Effector CD8-positive, alpha-beta T cell (primary cell): ENCODE measurements around the gene FRY.

Experiments used
- DNase-seq: peaks from one replicate; lab custom pipeline; 2025; lab: John Stamatoyannopoulos, UW

The FRY gene

DNA sequence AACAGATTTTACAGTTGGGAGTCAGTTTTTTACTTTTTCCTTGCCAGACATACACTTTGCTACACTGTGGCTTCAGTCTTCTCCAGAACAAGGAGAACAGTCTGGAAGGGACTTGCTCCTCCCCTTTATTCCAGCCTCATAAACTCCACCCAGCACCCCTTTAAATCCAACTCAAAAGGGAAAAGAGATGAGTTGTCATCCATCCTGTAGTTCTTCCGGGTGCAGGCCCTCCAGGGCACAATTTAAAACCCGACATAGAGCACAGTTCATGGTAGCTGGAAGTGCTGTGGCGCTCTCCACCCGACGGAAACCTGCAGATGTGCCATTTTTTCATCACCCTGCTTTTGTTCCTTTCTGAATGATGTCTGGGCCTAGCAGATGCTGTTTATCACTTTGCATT lies 184.7 kb downstream of the FRY start:
- no peak for DNase-seq

- no peak for DNase-seq
Observed at GRCh38 chr13:32222046-32222676, 190.6 kb downstream of the FRY start.

GRCh38 chr13:32224916-32225315 lies 193.3 kb downstream of the FRY start:
- no peak for DNase-seq

DNA sequence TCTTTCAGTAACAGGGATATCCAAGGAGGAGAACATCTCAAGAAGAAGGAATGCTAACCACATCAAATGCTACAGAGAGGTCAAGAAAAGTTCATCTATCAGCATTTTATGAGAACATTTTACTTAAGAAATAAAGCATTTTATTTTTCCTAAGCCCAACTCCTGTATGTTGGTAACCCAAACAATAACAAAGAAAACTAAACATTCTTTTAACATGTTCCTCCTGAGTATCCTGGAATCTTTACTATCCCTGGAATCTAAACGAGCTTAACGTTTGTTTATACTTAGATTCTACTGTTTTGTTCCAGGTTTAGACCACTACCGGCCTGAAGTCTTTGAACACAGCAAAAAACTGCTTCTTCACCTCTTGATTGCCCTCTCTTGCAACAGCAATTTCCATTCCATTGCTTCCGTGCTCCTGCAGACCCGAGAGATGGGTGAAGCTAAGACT lies 193.9 kb downstream of the FRY start:
- DNase-seq, result no peak

GRCh38 chr13:32228330-32229041 lies 196.9 kb downstream of the FRY start:
- DNase-seq, result no peak

- DNase-seq, result no peak
Observed at GRCh38 chr13:32229443-32229842, 197.9 kb downstream of the FRY start.

DNA sequence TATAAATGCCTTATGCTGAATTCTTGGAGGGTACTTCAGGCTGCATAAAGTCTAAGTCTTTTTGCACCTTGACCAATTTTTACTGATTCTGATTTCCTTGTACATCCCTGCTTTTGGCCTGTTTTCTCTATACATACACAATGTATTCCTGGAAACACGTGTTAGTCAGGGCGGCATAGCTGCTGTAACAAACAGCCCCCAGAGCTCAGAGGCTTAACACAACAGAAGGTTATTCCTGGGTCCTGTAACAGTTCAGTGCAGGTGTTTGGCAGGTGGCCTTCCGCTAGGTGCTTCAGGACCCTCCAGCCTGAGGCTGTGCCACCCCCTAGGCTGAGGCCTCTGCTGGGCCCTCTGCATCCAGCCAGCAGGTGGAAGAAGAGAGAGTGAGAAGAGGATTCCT lies 200.7 kb downstream of the FRY start:
- no peak for DNase-seq

DNA sequence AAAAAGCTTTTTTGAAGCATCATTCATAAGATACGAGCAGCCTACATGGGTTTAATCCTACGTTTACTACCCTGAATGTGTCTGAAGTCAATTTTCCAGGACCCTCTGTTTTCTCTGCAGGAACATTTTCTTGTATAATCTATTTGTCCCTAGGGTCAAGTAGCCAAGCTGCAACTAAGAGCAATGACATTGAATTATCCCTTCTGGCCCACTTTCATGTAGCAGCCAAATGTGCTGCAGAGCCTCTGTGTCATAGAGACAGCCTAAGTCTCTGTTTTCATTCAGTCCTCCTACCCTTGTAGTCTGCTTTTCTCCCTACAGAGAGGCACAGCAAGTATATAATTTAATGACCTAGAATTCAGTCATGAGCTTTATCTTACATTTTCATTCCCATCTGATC lies 201.5 kb downstream of the FRY start:
- no peak for DNase-seq

DNA sequence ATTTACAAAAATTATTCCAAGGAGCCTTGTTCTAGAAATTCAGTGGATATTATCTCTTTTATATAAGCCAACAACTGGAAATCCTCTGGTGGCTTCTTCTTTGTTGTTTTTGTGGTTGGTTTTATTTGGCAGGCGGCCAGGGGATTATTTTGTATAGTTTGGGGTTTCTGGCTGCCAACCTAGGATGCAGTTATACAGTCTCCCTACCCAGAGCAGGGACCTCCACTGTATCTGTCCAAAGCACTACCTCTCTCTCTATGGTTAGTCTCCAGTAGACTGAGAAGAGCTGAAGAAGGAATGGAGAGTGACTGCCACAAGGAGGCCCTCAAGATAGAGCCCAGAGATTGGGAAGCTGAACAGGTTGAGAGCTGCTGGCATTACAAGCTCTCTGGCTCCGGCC lies 203.3 kb downstream of the FRY start:
- no peak for DNase-seq

- DNase-seq, result no peak
Observed at GRCh38 chr13:32237681-32238080, 206.1 kb downstream of the FRY start.

- no peak for DNase-seq
Observed at GRCh38 chr13:32243695-32244094, 212.1 kb downstream of the FRY start.

DNA sequence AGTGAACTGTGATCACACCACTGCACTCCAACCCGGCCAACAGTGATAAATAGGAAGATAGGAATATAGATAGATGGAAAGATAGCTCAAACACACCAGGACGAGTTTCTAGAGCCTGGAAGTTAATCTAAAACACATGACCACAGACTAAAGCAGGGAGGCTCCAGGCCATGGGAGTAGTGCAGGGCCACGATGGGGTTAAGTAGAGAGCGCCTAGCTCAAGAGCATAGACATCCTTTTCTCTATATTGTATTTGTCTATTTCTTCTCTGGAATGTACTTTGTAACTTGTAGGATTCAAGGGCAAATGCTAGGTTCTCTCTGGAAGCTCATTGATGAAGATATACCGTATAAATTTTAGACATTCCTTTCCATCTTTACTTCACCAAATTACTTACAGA lies 214.0 kb downstream of the FRY start:
- no peak for DNase-seq

DNA sequence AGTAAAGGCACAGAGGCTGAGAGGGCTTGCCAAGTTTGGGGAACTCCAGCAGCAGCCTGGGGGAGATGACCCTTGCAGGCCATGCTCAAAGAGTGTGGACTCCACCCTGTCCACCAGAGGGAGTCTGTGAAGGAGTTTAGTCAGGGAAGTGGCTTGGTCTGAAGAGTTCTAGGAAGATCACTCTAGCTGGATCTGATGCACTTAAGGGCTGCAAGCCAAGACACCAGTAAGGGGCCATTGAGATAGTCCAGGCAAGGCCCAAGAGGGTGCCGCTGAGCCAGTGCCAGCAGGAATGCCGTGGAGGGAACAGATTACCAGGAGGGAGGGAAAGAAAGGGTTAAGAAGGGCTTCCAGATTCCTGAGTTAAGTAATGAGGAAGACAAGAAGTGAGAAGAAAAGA lies 214.9 kb downstream of the FRY start:
- DNase-seq, result no peak

GRCh38 chr13:32247887-32248286 lies 216.3 kb downstream of the FRY start:
- no peak for DNase-seq

DNA sequence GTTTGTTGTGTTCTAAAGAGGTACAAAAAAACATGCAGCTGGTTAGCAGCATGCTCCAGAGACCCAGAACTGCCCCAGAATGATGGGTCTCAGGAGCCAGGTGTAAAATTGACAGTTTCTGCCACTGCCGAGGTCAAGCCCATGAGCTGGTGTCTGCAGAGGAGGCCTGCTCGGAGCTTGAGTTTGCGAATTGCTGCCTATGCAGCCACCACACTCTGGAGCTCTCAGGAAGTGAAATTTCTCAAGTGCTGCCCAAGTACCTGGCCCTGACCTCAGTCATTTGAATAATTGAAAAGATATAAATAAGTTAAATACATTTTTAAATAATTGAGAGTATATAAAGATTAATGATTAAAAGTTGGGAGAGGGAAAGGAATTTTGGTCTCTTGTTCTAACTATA lies 217.2 kb downstream of the FRY start:
- DNase-seq, result no peak

GRCh38 chr13:32252812-32253438 lies 221.4 kb downstream of the FRY start:
- DNase-seq, result no peak

- no peak for DNase-seq
Observed at GRCh38 chr13:32253911-32254399, 222.4 kb downstream of the FRY start.

DNA sequence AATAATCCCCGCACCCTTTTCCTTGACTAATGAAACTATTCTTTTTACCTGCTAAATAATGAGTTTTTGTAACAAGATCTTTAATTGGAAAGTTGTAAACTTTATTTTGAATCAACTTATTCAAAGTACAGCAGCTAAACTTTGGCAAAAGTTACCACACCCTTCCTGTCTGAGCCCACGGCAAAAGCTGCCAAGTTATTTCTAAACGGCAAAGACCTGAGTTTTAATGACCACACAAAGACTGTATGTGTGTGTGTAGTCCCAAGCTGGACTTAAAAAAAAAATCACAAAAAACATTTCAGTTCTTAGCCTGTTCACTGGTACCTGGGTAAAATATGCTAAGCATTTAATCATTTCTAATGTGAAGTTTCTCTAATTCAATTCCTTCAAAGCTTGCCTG lies 222.8 kb downstream of the FRY start:
- DNase-seq, result no peak

- no peak for DNase-seq
Observed at GRCh38 chr13:32254916-32255723, 223.5 kb downstream of the FRY start.

- no peak for DNase-seq
Observed at GRCh38 chr13:32255724-32256109, 224.1 kb downstream of the FRY start.

GRCh38 chr13:32256243-32256642 lies 224.7 kb downstream of the FRY start:
- no peak for DNase-seq

DNA sequence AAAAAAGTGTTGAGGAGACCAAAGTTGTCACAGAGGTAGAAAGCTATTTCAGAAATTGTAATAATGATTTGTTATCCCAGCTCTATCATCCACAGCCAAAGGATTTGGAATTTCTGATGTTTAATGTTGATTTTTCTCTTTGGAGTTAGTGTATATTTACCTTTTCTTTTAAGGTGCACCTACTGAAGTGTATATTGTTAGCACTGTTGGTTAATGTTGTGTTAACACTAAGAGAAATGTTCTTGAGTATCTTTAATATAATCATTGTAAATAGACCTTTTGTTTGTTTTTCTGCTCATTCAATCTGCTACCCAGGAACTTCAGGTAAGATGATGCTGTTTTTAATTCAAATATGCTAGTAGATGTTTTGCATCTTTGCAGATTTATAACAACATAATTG lies 226.1 kb downstream of the FRY start:
- no peak for DNase-seq
